ENCODE results near the gene KLK3.

- TF ChIP-seq CTCF (IDR thresholded peaks at IDR 0.05) = no peak
- no peak for TF ChIP-seq POLR2A (IDR thresholded peaks at IDR 0.05)
Measured at GRCh38 chr19:50858886-50859285, 4.2 kb downstream of the KLK3 start.

All from heart left ventricle (tissue), 13 donors.